Brain microvascular endothelial cell (primary cell): ENCODE measurements around the gene L1CAM.

ENCODE experiments used
- DNase-seq: peaks from one replicate; pipeline ENCODE4 v3.0.0-alpha.2; 2020
- H3K27ac ChIP-seq: fragments of 250-450 bp; sonication (Bioruptor Pico); 2 replicates; pipeline ENCODE4 v1.5.1; 2020; ENCODE audit warnings: mild to moderate bottlenecking, moderate library complexity
- H3K27me3 ChIP-seq: fragments of 250-450 bp; sonication (Bioruptor Pico); replicated peaks from 2 replicates; pipeline ENCODE4 v1.5.1; 2020; ENCODE audit warnings: mild to moderate bottlenecking
- H3K36me3 ChIP-seq: fragments of 250-450 bp; sonication (Bioruptor Pico); replicated peaks from 2 replicates; pipeline ENCODE4 v1.5.1; 2020; ENCODE audit warnings: mild to moderate bottlenecking
- H3K4me3 ChIP-seq: 2 replicates; pipeline ENCODE4 v1.5.1; 2011; ENCODE audit warnings: low read depth, mild to moderate bottlenecking, control low read depth, low read length, moderate library complexity
- in situ Hi-C: cut with HindIII; loops from 2 replicates; pipeline ENCODE4 v1.10.0; 2017; ENCODE audit warnings: low sequenced_read_pairs, low pct_ligation_motif_present
- TF ChIP-seq, protein P1 (sequence below): IDR thresholded peaks from 2 replicates; pipeline ENCODE4 v1.5.1; 2011; ENCODE audit warnings: low read depth, mild to moderate bottlenecking, moderate library complexity, low read length, control low read depth, inconsistent platforms; ENCODE audit errors: missing control alignments

Gene L1CAM

DNA sequence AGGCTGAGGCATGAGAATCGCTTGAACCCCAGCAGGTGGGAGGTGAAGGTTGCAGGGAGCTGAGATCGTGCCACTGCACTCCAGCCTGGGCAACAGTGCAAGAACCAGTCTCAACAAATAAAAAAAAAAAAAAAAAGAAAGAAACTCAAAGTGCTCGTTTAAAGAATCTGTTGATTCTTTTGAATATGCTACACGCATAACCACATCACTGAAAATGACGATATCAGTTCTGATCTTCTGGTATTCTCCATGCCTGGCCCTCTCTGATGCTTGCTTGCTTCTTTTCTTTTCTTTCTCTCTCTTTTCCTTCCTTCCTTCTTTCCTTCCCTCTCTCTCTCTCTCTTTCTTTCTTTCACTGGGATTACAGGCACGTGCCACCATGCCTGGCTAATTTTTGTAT lies 25.8 kb upstream of the L1CAM start:
- H3K36me3 ChIP-seq, result no peaks in the 10 kb centered on the region
- H3K27me3 ChIP-seq, result no peaks in the 10 kb centered on the region
- DNase-seq, result no peak
- TF ChIP-seq, protein P1, sequence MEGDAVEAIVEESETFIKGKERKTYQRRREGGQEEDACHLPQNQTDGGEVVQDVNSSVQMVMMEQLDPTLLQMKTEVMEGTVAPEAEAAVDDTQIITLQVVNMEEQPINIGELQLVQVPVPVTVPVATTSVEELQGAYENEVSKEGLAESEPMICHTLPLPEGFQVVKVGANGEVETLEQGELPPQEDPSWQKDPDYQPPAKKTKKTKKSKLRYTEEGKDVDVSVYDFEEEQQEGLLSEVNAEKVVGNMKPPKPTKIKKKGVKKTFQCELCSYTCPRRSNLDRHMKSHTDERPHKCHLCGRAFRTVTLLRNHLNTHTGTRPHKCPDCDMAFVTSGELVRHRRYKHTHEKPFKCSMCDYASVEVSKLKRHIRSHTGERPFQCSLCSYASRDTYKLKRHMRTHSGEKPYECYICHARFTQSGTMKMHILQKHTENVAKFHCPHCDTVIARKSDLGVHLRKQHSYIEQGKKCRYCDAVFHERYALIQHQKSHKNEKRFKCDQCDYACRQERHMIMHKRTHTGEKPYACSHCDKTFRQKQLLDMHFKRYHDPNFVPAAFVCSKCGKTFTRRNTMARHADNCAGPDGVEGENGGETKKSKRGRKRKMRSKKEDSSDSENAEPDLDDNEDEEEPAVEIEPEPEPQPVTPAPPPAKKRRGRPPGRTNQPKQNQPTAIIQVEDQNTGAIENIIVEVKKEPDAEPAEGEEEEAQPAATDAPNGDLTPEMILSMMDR, result no peak
- in situ Hi-C loops, result no loop called here
- H3K27ac ChIP-seq, result no peak overlapping the region
- H3K4me3 ChIP-seq, result no peak overlapping the region

DNA sequence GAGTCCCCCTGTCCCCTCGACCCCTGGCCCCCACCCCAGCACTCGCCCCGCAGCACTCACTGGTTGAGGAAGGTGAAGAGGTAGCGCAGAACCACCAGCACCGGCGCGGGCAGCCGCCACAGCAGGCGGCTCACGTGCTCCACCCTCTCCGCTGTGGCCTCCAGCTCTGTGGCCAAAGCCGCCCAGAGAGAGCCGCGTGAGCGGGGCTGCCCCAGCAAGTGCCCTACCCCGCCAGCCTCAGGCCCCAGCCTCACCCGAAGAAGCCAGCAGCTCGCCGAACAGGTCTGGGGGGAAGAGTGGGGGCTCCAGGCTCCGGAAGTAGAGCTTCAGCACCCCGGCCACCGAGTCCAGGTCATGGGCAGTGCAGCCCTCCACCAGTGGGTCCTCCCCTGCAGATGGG lies 24.5 kb upstream of the L1CAM start:
- H3K27me3 ChIP-seq, result no peaks in the 10 kb centered on the region

DNA sequence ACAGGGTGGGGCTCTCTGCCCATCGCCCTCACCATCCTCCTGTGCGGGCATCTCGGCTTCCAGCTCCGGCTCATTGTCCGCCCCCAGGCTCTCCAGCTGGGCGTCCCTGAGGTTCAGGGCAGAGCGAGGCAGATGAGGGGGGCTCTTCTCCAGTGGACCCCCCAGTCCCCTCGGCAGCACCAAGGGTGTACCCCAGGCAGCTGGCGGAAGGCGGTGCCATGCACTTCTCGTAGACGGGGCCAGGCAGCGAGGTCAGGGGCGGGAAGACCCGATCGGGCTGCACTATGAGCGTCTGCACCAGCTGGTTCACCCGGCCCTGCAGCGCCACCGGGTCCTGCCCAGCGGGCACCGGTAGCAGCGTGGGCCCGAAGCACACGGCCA lies 24.0 kb upstream of the L1CAM start:
- TF ChIP-seq, protein P1, result no peak
- DNase-seq, result no peak
- Histone ChIP-seq H3K36me3 (no peaks in the 10 kb centered on the region), H3K27me3 (no peaks in the 10 kb centered on the region), H3K27ac (no peak overlapping the region), H3K4me3 (no peak overlapping the region)
- in situ Hi-C loops, result no loop called here

More for the DNA sequence above, 24.5 kb upstream of the L1CAM start:
- in situ Hi-C loops, result no loop called here
- TF ChIP-seq, protein P1, result no peak
- no peak for DNase-seq
- no peak overlapping the region for H3K27ac ChIP-seq
- H3K4me3 ChIP-seq, result no peak overlapping the region
- no peaks in the 10 kb centered on the region for H3K36me3 ChIP-seq

GRCh38 chrX:153909024-153909979 lies 23.3 kb upstream of the L1CAM start:
- in situ Hi-C loops, result no loop called here
- no peak overlapping the region for H3K4me3 ChIP-seq

GRCh38 chrX:153908219-153908860 lies 22.4 kb upstream of the L1CAM start:
- TF ChIP-seq, protein P1, result no peak
- DNase-seq, result no peak
- no peaks in the 10 kb centered on the region for H3K27me3 ChIP-seq
- H3K27ac ChIP-seq, result no peak overlapping the region
- no peaks in the 10 kb centered on the region for H3K36me3 ChIP-seq
- in situ Hi-C loops, result no loop called here
- no peak overlapping the region for H3K4me3 ChIP-seq

More at GRCh38 chrX:153909024-153909979, 23.3 kb upstream of the L1CAM start:
- DNase-seq, result no peak
- no peak overlapping the region for H3K27ac ChIP-seq
- no peaks in the 10 kb centered on the region for H3K27me3 ChIP-seq
- H3K36me3 ChIP-seq, result no peaks in the 10 kb centered on the region
- TF ChIP-seq, protein P1, result no peak
